ENCODE results near the gene HSBP1L1.
A peak's percentile ranks its signal among the peaks of the same experiment; 100 is the strongest.

HSBP1L1 gene

GRCh38 chr18:79944126-79944731, 20.2 kb upstream of the HSBP1L1 start:
- no peak for DNase-seq (ENCODE audit: low read depth in 2 of 2, low spot score in 1 of 2)

DNA sequence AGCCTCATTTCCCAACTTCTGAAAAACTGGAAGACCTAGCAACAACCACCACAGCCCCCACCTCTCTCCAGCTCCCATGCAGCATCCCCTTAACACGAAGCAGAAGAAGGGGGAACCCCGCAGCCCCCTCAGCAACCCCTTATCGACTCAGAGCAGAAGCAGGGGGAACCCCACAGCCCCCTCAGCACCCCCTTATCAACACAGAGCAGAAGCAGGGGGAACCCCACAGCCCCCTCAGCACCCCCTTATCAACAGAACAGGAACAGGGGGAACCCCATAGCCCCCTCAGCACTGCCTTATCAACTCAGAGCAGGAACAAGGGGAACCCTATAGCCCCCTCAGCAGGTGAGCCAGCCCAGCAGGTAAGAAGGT, 19.7 kb upstream of the HSBP1L1 start:
- DNase-seq (ENCODE audit: low read depth in 2 of 2, low spot score in 1 of 2): no peak

DNA sequence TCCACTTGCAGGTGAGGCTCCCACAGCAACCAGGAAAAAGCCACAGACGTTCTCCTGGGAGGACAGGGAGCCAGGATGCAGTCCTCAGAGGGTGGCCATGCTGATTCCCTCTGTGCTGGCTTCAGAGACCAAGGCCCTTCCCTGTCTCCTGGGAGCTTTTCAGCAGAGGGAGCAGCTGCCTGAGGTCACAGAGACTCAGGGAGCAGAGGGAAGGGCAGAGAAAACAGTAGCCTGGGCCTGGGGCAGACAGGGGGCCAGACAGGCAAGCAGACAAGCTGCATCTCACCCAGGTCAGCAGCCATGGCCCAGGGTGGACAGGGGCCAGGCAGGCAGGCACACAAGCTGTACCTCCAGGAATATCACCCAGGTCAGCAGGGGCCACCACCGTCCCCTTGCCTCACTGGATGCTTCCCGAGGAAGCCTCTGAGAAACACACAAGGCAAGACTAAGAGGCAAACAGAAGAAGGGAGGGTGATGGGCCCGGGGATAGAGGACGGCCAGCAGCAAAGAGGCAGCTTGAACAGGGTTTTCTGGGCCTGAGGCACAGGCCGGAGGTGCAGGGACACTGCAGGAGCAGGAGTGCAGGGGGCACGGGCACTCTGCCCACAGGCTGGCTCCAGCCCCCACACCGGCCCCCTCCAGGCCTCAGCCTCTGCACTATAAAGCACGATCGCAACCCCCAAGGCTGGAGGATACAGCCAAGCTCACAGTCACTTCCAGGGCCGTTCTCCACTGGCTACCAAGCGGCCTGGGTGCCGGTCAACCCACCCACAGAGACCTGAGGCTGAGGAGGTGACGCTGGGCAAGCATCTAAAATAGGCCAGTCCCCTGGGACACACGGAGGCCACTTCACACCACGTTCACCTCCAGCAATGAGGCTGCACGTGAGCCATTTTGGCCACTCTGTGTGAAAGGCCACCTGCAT, 19.1 kb upstream of the HSBP1L1 start:
- DNase-seq (ENCODE audit: low read depth in 2 of 2, low spot score in 1 of 2): no peak

DNA sequence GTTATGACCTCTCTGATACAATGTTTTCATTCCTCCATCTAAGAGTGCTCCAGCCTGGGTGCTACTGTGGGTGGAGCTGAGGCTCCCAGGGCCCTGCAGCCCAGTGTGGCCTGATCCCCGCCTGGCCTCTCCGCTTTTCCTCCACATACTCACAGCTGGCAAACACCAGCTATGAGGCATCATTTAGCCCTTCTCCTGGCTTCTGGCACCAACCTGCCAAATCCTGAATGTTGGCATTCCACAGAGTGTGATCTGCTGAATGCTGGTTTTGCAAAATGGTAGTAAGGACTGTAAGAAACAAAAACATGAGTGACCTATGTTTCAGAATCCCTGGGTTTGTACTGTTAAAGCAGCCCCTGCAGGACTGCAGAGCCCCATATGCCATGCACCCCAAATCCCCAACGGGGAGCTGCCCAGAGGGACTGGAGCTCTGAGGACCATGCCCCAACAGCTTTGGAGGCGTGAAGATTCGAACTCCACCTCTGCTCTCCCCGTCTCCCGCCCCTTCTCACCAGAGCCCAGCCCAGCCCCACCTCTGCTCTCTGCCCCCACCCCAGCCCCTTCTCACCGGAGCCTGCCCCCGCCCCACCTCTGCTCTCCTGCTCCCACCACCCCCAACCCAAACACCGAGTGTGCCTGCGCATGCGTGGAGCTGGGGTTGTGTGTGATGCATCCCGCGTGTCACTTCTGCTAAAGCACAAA, 17.2 kb upstream of the HSBP1L1 start:
- DNase-seq (ENCODE audit: low read depth in 2 of 2, low spot score in 1 of 2): no peak

GRCh38 chr18:79947881-79948610, 16.4 kb upstream of the HSBP1L1 start:
- no peak for DNase-seq (ENCODE audit: low read depth in 2 of 2, low spot score in 1 of 2)

DNA sequence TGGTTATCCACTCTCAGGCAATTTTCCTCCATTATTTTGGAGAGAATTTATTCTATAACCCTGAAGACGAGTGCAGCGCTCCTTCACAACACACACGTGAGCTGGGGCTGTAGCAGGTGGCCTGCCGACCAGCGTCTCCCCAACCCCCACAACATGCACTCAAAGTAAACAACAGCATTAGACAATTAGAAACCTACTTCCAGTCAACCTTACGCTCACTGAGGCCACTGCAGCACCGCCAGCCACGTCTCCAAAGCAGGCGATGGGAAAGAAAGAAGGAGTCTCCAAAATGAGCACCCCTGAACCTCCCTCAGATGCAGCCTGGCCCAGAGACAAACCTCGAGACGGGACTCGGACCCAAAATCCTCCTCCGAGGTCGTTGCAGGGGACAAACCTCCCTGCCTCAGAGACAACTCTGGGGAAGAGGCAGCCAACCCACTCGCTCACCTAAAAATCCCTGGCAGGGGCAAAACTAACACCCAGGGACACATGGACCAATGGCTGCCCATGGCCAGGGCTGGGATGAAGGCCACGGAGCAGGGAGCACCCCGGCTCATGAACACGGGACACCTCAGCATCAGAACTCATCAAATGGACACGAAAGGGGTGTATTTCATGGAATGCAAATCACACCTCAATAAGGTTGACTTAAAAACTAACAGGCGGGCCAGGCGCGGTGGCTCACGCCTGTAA, 15.6 kb upstream of the HSBP1L1 start:
- DNase-seq (ENCODE audit: low read depth in 2 of 2, low spot score in 1 of 2): no peak

GRCh38 chr18:79949697-79950487, 14.6 kb upstream of the HSBP1L1 start:
- no peak for DNase-seq (ENCODE audit: low read depth in 2 of 2, low spot score in 1 of 2)

GRCh38 chr18:79950515-79951341, 13.7 kb upstream of the HSBP1L1 start:
- no peak for DNase-seq (ENCODE audit: low read depth in 2 of 2, low spot score in 1 of 2)

- peak; percentile 83 to 90 for DNase-seq (ENCODE audit: low read depth in 2 of 2, low spot score in 1 of 2)
Measured at GRCh38 chr18:79951545-79952455, 12.6 kb upstream of the HSBP1L1 start, which contains the start of gene SLC66A2. Gene SLC66A2, minus strand, starts transcription at chr18:79951653. Its CDS starts 727 bp downstream, at chr18:79950926.

- no peak for DNase-seq (ENCODE audit: low read depth in 2 of 2, low spot score in 1 of 2)
Measured at GRCh38 chr18:79952456-79952995, 11.9 kb upstream of the HSBP1L1 start.

DNA sequence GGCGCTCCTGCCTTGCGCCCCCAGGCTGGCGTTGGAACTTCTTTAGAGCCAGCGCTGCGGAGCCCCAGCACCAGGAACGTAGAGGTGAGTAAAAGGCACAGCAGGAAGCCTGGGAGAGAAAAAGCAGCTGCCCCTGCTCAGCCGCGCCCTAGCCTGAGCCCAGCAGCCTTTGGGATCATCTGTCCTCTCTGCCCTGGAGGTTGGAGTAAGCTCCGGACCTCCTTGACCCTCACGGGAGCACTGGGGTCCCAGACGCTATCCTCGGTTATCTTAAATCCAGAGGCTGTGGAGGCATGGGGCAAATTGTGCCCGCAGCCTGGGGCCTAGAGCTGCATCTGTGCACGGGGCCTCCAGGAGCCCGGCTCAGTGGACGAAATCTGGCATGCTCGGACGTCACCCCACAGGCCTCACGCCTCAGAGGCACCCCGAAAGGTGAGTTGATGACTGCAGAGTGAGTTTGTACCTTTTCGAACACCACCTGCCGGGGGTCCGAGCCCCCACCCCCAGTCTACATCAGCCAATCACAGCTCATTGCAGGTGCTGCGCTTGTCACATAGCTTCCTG, 11.4 kb upstream of the HSBP1L1 start:
- no peak for DNase-seq (ENCODE audit: low read depth in 2 of 2, low spot score in 1 of 2)

GRCh38 chr18:79953971-79954651, 10.3 kb upstream of the HSBP1L1 start:
- DNase-seq (ENCODE audit: low read depth in 2 of 2, low spot score in 1 of 2): no peak

DNA sequence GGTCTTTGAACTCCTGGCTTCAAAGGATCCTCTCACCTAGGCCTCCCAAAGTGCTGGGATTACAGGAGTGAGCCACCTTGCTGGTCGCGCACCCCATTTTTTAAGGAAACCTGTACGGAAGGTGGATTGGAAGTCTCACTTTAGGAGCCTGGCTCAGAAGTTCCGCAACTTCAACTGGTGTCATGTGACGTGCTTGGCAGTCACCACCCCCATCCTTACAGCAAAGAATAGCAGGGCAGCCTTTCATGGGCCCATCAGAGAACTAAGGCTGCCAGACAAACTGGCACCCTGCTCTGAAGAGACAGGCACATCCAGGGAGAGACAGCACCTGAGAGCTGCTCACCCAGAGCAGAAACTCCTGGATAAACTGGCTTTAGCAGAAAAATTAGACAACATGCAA, 9.7 kb upstream of the HSBP1L1 start:
- no peak for DNase-seq (ENCODE audit: low read depth in 2 of 2, low spot score in 1 of 2)

GRCh38 chr18:79955302-79956075, 9.0 kb upstream of the HSBP1L1 start:
- no peak for DNase-seq (ENCODE audit: low read depth in 2 of 2, low spot score in 1 of 2)

DNA sequence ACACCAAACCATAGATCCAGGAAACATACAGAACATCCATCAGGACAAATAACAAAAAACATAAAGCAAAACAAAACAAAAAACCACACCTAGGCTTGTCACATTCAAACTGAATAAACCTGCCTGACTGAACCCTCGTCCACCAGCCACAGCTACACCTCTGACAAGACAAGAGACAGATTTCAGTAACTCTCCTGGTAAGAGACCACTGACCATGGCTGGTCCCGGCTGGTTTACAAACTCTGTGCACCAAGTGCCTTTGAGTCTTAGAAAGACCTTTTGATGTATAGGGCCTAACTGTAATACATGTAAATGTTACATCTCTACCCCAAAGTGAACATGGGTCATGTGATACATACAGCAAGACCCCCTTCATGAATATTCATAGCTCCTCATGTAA, 8.2 kb upstream of the HSBP1L1 start:
- DNase-seq (ENCODE audit: low read depth in 2 of 2, low spot score in 1 of 2): no peak

GRCh38 chr18:79958981-79959380, 5.5 kb upstream of the HSBP1L1 start:
- DNase-seq (ENCODE audit: low read depth in 2 of 2, low spot score in 1 of 2): no peak
